HAP-1 (cell line): ENCODE results near the gene FANCE.

Experiments used
- DNase-seq, 2 experiments: peaks; one replicate each; pipeline ENCODE4 v3.0.0-alpha.2; 2016 to 2020; ENCODE audit warnings: low spot score in 2 of 2
- H3K27me3 ChIP-seq: fragments of 250-450 bp; sonication (Bioruptor Pico); 2 replicates; pipeline ENCODE4 v1.5.1; 2020; ENCODE audit warnings: low read depth, mild to moderate bottlenecking, moderate library complexity
- H3K36me3 ChIP-seq: fragments of 250-450 bp; sonication (Bioruptor Pico); replicated peaks from 2 replicates; pipeline ENCODE4 v1.5.1; 2020; ENCODE audit warnings: mild to moderate bottlenecking
- H3K4me1 ChIP-seq: fragments of 250-450 bp; sonication (Bioruptor Pico); 2 replicates; pipeline ENCODE4 v1.5.1; 2020; ENCODE audit warnings: mild to moderate bottlenecking
- H3K4me3 ChIP-seq: fragments of 250-450 bp; sonication (Bioruptor Pico); 2 replicates; pipeline ENCODE4 v1.5.1; 2020; ENCODE audit warnings: mild to moderate bottlenecking, moderate library complexity
- H3K9me3 ChIP-seq: fragments of 250-450 bp; sonication (Bioruptor Pico); 2 replicates; pipeline ENCODE4 v1.5.1; 2020; ENCODE audit warnings: mild to moderate bottlenecking, moderate library complexity
- in situ Hi-C: fragments of 300-500 bp; cut with MboI; formaldehyde crosslinking; loops from 3 replicates; pipeline ENCODE4 v1.14.3; 2020; ENCODE audit warnings: low sequenced_read_pairs, inconsistent platforms, mixed read lengths

Gene FANCE, protein sequence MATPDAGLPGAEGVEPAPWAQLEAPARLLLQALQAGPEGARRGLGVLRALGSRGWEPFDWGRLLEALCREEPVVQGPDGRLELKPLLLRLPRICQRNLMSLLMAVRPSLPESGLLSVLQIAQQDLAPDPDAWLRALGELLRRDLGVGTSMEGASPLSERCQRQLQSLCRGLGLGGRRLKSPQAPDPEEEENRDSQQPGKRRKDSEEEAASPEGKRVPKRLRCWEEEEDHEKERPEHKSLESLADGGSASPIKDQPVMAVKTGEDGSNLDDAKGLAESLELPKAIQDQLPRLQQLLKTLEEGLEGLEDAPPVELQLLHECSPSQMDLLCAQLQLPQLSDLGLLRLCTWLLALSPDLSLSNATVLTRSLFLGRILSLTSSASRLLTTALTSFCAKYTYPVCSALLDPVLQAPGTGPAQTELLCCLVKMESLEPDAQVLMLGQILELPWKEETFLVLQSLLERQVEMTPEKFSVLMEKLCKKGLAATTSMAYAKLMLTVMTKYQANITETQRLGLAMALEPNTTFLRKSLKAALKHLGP

DNA sequence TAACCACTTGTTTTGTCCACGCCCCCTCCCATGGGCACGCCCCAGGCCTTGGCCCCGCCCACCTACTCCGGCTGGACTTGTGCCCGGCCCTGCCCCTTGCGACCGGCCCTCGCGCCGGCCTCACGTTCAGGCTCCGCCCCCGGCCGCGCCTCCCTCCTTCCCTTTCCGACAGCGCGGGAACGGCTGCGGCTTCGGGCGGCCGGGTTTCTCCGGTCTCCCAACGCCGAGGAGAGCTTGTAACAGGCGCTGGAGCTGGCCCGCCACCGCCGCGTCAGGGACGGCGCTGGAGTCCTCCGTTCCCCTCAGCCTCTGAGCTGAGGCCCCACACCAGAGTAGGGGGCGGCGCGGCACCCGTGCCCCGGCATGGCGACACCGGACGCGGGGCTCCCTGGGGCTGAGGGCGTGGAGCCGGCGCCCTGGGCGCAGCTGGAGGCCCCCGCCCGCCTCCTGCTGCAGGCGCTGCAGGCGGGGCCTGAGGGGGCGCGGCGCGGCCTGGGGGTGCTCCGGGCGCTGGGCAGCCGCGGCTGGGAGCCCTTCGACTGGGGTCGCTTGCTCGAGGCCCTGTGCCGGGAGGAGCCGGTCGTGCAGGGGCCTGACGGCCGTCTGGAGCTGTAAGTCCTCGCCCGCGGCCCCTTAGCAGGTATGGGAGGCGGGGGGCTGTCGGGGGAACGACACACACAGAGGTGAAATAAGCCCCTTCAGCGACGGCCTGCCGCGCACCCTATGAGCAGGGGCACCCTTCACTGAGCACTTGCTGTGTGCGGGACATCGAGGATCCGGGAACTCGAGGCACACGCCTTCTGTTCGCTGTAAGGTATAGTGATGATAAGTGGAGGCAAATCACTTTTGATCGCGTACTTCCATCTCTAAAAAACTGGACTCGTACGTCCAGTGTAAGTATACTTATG, at the start of gene FANCE:
Gene FANCE, plus strand, starts transcription at position 156 of the 908 bp plus-strand sequence. Its CDS starts 208 bp downstream, at position 364.
- peak; percentile 80 to 97 for DNase-seq
- peaks cover 6% of the 10 kb centered on the region for H3K36me3 ChIP-seq
- peak within 1 kb of the TSS; percentile 64 for H3K4me3 ChIP-seq
- peaks cover 14% of the 10 kb centered on the region for H3K4me1 ChIP-seq
- H3K9me3 ChIP-seq, result no peaks in the 10 kb centered on the region
- in situ Hi-C loops, result loop anchor here (5.0 kb wide), 1 partner anchor 110 kb away; the partner anchor contains the start of gene PPARD
- no peaks in the 10 kb centered on the region for H3K27me3 ChIP-seq

DNA sequence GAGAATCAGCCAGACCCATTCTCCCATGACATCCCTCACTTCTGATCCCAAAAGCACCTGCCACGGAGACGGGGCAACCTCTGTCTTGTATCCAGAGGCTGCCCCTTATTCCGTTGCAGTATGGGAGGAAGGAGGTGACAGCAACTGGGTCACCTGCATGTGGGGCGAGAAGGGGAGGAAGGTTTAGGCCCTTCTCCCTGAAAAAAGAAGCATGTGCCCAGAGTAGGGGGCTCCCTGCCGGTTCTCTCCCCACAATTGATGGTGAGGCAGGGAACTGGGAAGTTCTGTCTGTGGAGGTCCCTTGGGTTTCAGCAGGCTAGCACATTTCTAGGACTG, 49.3 kb upstream of the FANCE start:
- Histone ChIP-seq H3K9me3 (no peaks in the 10 kb centered on the region), H3K36me3 (no peaks in the 10 kb centered on the region), H3K27me3 (no peaks in the 10 kb centered on the region), H3K4me1 (no peaks in the 10 kb centered on the region), H3K4me3 (no peak overlapping the region)
- in situ Hi-C loops, result no loop called here
- no peak for DNase-seq

DNA sequence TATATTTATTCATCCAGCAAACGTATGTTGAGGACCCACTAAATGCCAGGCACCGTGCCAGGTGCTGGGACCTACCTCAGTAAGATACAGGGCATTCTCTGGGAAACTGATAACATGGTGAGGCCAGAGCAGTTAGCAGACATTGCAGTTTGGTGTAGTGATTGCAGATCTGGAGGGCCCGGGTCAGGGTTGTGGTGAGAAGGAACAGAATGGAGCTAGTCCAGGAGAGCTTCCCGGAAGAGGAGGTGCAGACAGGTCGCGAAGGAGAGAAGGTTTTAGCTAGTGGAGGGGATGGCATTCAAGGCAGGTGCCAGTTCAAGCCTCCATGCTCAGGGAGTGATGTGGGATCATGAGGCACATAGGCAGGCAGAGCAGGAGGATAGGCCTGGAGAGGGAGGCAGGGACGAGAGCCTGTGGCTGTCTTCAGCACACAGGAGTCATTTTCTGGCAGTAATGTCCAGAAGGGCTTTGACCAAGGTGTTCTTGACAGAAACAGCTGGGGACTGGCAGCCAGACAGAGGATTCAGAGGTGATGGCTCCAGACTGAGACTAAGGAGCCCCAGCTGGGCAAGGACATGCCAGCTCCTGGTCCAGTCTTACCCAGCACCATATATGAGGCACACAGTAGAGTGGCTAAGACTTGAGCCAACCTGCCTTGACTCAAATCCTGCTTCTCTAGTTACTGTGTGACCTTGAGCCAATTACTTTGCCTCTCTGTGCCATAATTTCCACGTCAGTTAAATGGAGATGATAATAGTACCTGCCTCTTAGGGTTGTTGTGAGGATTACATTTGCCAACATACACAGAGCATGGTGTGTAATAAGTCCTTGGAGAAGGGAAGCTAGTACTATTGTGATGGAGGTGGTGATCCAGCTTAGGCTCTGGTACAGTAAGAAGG, 48.3 kb upstream of the FANCE start:
- no peak for DNase-seq
- H3K27me3 ChIP-seq, result no peaks in the 10 kb centered on the region
- in situ Hi-C loops, result no loop called here

DNA sequence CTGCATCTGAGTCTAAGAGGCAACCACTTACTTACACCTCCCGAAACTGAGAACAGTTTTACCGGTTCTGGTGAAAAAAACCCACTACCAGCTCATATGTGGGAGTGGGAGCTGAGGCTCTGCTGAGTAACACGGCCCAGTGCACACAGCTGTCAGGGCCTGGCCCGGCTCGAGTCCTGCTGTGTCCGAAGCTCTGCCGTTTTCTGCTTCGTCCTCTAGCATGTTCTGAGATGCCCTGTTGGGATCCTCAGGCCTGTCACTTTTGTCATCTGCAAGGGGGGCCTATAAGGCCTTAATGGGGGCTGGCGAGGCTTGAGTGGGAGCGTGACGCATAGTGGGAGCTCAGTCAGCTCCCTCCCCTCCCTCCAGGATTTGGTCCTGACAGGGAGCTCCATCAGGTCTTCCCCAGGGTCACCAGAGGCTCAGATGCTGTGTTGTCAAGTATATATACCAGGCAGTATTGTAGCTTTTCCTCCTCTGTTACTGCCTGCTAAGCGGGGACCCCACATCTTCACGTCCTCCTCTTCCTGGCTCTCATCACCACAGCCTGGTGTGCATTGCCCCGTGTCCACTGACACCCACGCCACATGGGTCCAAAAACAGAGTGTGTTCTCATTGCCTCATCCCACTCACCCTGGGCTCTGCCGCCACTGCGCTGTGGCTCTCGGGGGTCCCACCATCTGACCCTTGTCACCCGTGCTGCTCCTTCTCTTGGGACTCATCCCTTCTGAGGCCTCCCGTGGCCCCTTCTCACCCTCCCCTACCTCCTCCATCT, 45.2 kb upstream of the FANCE start:
- no peaks in the 10 kb centered on the region for H3K27me3 ChIP-seq
- peaks cover 5% of the 10 kb centered on the region for H3K36me3 ChIP-seq
- in situ Hi-C loops, result no loop called here
- H3K4me3 ChIP-seq, result no peak overlapping the region
- H3K4me1 ChIP-seq, result no peaks in the 10 kb centered on the region
- no peak for DNase-seq
- no peaks in the 10 kb centered on the region for H3K9me3 ChIP-seq

More for the DNA sequence above, 48.3 kb upstream of the FANCE start:
- H3K9me3 ChIP-seq, result no peaks in the 10 kb centered on the region
- no peaks in the 10 kb centered on the region for H3K36me3 ChIP-seq
- H3K4me1 ChIP-seq, result no peaks in the 10 kb centered on the region
- H3K4me3 ChIP-seq, result no peak overlapping the region

DNA sequence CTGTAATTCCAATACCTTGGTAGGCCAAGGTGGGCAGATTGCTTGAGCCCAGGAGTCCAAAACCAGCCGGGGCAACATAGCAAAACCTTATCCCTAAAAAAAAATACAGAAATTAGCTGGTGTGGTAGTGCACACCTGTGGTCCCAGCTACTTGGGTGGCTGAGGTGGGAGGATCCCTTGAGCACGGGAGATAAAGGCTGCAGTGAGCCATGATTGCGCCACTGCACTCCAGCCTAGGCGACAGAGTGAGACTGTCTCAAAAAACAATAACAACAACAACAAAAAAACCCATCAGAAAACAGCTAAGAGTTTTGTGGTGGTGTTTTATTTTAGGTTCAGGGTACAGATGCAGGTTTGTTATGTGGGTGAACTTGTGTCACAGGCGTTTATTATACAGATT, 42.9 kb upstream of the FANCE start:
- no peaks in the 10 kb centered on the region for H3K4me1 ChIP-seq
- H3K27me3 ChIP-seq, result no peaks in the 10 kb centered on the region
- peaks cover 10% of the 10 kb centered on the region for H3K36me3 ChIP-seq
- H3K4me3 ChIP-seq, result no peak overlapping the region
- in situ Hi-C loops, result no loop called here
- no peaks in the 10 kb centered on the region for H3K9me3 ChIP-seq
- no peak for DNase-seq

DNA sequence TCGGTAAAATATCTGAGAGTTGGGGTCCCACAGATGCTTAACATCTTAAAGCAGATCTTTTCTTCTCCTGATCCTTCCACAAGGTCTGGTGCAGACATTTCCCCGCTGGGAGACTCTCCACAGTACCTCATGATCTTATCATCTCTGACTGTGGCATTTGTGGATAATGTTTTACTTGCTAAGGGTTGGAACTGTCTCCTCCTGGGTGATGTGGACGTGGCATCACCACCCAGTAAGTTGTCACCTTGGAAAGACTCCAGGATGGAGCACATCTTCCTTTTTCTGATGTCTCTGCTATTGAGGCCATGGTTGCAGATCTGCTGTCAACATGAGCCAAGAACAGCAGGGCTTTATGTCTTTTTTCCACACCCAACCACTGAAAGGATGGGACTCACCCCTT, 42.0 kb upstream of the FANCE start:
- Histone ChIP-seq H3K4me1 (no peaks in the 10 kb centered on the region), H3K36me3 (peaks cover 10% of the 10 kb centered on the region), H3K9me3 (no peaks in the 10 kb centered on the region), H3K4me3 (no peak overlapping the region), H3K27me3 (no peaks in the 10 kb centered on the region)
- no peak for DNase-seq
- in situ Hi-C loops, result no loop called here

DNA sequence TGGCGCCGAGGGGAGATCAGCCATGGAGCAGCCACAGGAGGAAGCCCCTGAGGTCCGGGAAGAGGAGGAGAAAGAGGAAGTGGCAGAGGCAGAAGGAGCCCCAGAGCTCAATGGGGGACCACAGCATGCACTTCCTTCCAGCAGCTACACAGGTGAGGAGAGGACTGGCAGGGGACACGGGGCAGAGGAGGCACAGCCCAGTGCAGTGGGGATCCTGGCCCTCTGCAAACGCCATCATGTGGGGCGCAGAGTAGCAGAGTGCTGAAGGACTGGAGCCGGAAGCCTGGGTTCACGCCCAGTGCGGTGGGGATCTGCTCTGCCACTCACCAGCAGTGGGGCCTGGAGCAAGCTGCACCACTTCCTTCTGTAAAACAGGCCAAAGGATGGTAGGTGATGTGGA, 41.1 kb upstream of the FANCE start:
- Histone ChIP-seq H3K9me3 (no peaks in the 10 kb centered on the region), H3K4me3 (no peak overlapping the region), H3K36me3 (peaks cover 10% of the 10 kb centered on the region), H3K4me1 (no peaks in the 10 kb centered on the region), H3K27me3 (no peaks in the 10 kb centered on the region)
- DNase-seq, result no peak
- in situ Hi-C loops, result no loop called here

DNA sequence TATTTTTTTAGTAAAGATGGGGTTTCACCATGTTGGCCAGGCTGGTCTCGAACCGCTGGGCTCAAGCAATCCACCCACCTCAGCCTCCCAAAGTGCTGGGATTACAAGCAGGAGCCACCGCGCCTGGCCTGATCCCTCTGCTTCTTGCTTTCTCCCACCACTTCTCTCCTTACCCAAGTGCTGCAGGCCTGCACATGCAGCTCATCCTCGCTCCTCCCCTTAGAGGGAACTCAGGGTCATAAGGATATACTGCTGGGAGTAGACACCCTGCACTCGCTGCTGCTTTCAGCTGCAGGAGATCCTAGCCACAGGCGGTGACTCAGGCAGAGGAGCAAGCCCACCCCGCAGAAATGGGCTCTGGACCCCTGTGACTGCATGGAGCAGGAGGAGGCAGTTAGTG, 40.0 kb upstream of the FANCE start:
- DNase-seq, result no peak
- no peaks in the 10 kb centered on the region for H3K4me1 ChIP-seq
- H3K27me3 ChIP-seq, result no peaks in the 10 kb centered on the region
- H3K36me3 ChIP-seq, result peaks cover 10% of the 10 kb centered on the region
- in situ Hi-C loops, result no loop called here
- H3K9me3 ChIP-seq, result no peaks in the 10 kb centered on the region
- no peak overlapping the region for H3K4me3 ChIP-seq

DNA sequence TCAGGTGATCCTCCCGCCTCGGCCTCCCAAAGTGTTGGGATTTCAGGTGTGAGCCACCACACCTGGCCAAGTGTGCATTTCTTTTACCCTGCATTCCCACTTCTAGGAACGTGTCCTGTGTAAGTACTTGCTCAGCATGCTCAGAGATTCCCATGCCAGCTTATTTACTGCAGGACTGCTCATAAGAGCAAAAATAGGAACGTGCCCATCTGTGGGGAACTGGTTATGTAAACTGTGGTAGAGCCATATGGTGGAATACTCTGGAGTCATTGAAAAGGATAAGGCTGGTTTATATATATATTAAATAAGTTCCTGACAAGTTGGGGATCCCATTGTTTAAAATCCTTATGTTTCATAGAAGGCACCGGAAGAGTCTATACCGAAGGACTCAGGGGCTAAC, 38.2 kb upstream of the FANCE start:
- peaks cover 10% of the 10 kb centered on the region for H3K36me3 ChIP-seq
- H3K9me3 ChIP-seq, result no peaks in the 10 kb centered on the region
- H3K4me3 ChIP-seq, result no peak overlapping the region
- no peaks in the 10 kb centered on the region for H3K4me1 ChIP-seq
- in situ Hi-C loops, result no loop called here
- H3K27me3 ChIP-seq, result no peaks in the 10 kb centered on the region
- no peak for DNase-seq

DNA sequence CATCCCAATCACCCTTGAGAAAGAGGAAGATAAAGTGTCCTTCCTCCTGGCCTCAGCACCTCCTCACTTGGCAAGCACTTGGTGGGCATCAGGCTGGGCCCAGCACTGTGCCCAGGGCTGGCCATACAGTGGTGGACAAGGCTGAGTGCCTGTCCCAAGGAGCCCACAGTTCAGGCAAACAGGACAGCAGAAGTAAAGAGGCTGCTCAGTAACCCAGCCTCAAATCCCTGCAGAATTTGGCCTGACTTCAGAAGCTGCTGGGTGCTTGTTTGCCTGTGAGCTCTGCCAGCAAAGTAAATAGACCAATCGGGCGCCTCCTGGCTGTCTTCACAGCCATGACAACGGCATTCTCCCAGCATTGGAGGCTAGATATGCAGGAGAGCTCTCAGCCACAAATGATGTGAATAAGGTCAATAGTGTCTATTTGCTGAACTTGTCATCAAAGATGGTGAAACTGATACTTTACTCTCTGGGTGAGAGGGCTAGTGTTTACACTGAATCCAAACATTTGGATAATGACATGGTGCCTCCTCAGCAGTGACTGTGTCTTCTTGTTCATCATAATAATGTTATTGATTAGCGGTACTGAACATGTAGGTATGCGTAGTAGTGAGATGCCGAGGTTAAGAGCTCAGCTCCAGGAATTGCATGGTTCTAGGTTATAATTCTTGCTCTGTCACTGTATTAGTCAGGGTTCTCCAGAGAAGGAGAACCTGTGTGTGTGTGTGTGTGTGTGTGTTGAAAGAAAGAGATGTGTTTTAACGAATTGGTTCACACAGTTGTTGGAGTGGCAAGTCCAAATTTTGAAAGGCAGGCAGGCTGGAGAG, 36.9 kb upstream of the FANCE start:
- in situ Hi-C loops, result no loop called here
- no peaks in the 10 kb centered on the region for H3K4me1 ChIP-seq
- DNase-seq, result peak in 1 of 2 experiments; percentile 22
- H3K9me3 ChIP-seq, result no peaks in the 10 kb centered on the region
- H3K4me3 ChIP-seq, result no peak overlapping the region
- no peaks in the 10 kb centered on the region for H3K27me3 ChIP-seq
- H3K36me3 ChIP-seq, result peaks cover 10% of the 10 kb centered on the region

DNA sequence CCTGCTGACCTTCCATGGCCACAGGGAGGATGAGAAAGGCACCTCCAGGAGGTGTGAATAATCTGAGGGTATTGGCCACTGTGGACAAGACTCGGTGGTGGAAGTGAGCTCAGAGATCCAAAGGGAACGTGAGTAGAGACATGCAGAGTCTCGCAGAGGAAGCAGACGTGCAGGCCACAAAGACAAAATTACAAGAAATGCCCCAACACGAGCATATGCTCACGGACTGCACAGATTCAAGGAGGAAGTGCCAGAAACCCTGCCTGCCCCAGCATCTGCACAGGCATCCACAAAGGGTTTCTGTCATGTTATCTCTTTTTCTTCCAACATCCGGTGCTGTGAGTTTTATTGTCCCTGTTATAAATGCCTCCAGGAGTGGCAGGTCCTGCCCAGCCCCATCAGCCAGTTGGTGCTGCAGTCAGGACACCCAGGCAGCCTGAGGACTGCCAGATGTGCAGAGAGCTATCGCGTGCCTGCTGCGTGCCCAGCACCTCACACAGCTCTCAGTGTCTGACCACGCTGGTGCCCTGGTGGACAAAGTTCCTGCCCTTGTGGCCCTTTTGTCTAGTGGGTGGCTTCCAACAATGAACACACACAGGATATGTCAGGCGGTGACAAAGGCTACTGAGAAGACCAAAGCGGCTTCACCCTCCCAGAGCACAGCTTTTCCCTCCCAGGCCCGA, 34.0 kb upstream of the FANCE start:
- in situ Hi-C loops, result no loop called here
- Histone ChIP-seq H3K27me3 (no peaks in the 10 kb centered on the region), H3K4me3 (no peak overlapping the region), H3K36me3 (peaks cover 2% of the 10 kb centered on the region), H3K9me3 (no peaks in the 10 kb centered on the region), H3K4me1 (no peaks in the 10 kb centered on the region)
- DNase-seq, result no peak
